ENCODE results near the gene EVI5. TPM values are rescaled to one million over a fixed set of nuclear protein-coding genes. Genes with fewer than 3 reads are reported as not detected.
"Not testable (repeated sequence)": the region's sequence is repeated elsewhere in the genome, so short reads cannot be mapped to it uniquely, and the experiment has no call there.

EVI5 gene
- total RNA-seq, 1 donor from 2014 or later: 20.0 TPM

- ATAC-seq: no peak
- no peak for DNase-seq (ENCODE audit: missing footprints)
- intact Hi-C loops (cut with DNase I): no loop called here
Measured at GRCh38 chr1:92711473-92712165, 73.3 kb downstream of the EVI5 start.

GRCh38 chr1:92709738-92710137 lies 75.2 kb downstream of the EVI5 start:
- ATAC-seq (no peak), DNase-seq (ENCODE audit: missing footprints) (no peak)
- intact Hi-C loops (cut with DNase I): no loop called here

- ATAC-seq: no peak
- intact Hi-C loops (cut with DNase I): no loop called here
Measured at GRCh38 chr1:92708368-92708950, 76.4 kb downstream of the EVI5 start.

GRCh38 chr1:92707709-92708108 lies 77.2 kb downstream of the EVI5 start:
- DNase-seq (ENCODE audit: missing footprints) (no peak), ATAC-seq (no peak)
- intact Hi-C loops (cut with DNase I): no loop called here

More at GRCh38 chr1:92708368-92708950, 76.4 kb downstream of the EVI5 start:
- DNase-seq (ENCODE audit: missing footprints): no peak

DNA sequence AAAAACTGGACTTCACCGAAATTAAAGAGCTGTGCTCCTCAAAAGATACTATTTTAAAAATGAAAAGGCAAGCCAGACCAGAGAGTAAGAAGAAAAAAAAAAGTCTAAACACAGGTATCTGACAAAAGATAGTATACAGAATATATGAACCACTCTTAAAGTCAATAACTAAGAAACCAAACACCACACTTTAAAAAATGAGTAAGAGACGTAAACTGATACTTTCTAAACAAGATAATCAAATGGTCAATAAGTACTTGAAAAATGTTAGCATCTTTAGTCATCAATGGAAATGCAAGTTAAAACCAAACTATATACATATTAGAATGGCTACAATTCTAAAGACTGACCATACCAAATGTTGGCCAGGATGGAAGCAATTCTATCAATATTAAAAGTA lies 77.6 kb downstream of the EVI5 start:
- DNase-seq (ENCODE audit: missing footprints) (no peak), ATAC-seq (no peak)
- intact Hi-C loops (cut with DNase I): no loop called here

DNA sequence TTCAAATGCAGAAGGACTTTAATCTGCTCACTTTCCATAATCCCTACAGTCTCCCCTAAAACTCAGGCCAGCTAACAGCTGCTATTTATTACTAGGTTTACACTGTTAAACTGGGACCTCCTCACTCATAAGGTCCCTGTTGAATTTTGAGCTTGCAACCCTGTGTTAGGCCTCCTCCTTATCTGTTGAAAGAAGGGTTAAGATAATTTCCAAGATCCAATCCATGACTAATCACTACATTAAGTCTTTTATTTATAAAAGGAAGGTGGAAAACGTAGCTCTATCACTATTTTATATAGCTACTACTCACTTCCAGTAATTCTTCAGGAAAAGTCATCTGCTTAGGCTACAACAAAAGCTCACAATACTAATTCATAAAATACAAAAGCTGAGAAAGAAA lies 79.5 kb downstream of the EVI5 start:
- intact Hi-C loops (cut with DNase I): no loop called here
- ATAC-seq: no peak
- no peak for DNase-seq (ENCODE audit: missing footprints)

DNA sequence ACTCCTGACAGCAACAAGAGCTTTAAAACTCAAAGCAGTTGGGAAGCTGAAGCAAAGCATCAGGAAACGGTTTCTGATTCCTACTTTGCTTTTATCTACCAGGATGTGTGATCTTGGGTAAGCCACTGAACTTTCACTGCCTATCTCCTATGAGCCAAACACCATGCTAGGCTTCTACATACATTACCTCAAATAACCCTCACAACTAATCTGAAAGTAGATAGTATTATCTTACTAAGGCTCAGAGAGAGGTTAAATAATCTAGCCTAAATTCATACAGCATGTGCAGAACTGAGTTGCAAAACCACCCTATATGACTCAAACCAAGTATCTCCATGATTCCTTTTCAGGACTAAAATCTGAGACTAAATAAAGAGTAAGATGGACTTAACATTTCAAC lies 83.8 kb downstream of the EVI5 start:
- intact Hi-C loops (cut with DNase I): no loop called here
- DNase-seq (ENCODE audit: missing footprints): no peak
- no peak for ATAC-seq

DNA sequence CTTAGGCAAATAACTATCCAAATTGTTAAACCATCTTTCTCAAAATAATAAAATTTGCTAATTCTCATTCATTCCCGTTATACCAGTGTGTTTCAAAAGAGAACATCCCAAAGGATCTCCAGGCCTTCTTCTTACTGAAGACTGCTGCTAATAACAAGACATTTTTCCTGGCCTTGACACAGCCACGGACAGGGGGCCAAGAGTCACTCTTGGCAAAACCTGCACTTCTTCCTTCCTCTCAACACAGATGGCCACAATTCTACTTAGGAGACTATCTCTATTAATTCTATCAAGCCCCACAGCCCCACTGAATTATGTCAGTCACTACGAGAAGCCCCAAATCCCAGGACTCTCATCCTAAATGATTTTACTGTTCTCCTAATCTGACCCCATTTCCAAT lies 86.0 kb downstream of the EVI5 start:
- DNase-seq (ENCODE audit: missing footprints) (no peak), ATAC-seq (peak; percentile 80)
- intact Hi-C loops (cut with DNase I): loop anchor here (2.0 kb wide), 1 partner anchor 20 kb away; no protein-coding TSS in a partner anchor

GRCh38 chr1:92695104-92695503 lies 89.8 kb downstream of the EVI5 start:
- no peak for DNase-seq (ENCODE audit: missing footprints)
- intact Hi-C loops (cut with DNase I): no loop called here
- no peak for ATAC-seq

DNA sequence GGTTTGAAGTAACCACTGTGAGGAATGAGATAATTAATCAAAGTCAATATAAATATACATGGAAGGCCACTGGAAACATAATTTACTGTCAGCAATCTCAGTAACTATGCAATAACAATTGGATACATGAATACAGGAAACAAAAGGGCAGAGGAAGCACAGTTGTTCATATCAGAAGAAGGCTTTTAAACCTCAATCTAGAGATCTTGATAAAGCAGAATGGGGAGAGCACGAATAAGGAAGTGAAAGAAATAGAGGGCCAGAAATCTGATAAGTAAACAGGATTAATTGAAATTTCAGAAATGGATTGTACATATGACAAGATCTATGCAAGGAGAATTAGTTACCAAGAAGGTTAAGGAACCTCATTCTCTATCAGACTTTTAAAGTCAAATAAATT lies 93.0 kb downstream of the EVI5 start:
- intact Hi-C loops (cut with DNase I): no loop called here
- ATAC-seq (no peak), DNase-seq (ENCODE audit: missing footprints) (no peak)

GRCh38 chr1:92690212-92690906 lies 94.5 kb downstream of the EVI5 start:
- DNase-seq (ENCODE audit: missing footprints): no peak
- no peak for ATAC-seq
- intact Hi-C loops (cut with DNase I): no loop called here

GRCh38 chr1:92679980-92680379 lies 104.9 kb downstream of the EVI5 start:
- DNase-seq (ENCODE audit: missing footprints) (no peak), ATAC-seq (no peak)
- intact Hi-C loops (cut with DNase I): no loop called here

DNA sequence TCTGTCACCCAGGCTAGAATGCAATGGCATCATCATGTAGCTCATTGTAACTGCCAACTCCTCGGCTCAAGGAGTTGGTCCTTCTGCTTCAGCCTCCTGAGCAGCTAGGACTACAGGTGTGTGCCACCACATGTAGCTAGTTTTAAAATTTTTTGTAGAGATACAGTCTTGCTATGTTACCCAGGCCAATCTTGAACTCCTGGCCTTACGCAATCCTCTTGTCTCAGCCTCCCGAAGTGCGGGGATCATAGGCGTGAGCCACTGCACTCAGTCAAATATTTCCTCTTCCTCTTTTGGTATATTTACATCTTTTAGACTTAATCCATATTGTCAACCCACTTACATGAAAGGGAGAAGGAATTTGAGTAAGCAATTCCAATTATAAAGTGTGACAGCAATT lies 121.1 kb downstream of the EVI5 start:
- DNase-seq (ENCODE audit: missing footprints) (no peak), ATAC-seq (no peak)
- intact Hi-C loops (cut with DNase I): no loop called here

- ATAC-seq (no peak), DNase-seq (ENCODE audit: missing footprints) (no peak)
- intact Hi-C loops (cut with DNase I): no loop called here
Measured at GRCh38 chr1:92662048-92662447, 122.9 kb downstream of the EVI5 start.

DNA sequence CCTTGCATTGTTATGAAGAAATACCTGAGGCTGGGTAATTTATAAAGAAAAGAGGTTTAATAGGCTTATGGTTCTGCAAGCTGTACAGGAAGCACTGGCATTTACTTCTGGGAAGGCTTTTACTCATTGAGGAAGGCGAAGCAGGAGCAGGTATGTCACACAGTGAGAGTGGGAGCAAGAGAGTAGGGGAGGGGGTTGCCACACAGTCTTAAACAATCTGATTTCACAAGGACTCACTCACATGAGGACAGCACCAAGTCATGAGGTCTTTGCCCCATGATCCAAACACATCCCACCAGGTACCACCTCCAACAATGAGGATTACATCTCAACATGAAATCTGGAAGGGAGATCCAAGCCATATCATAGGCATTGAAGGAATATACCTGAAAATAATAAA lies 127.2 kb downstream of the EVI5 start:
- intact Hi-C loops (cut with DNase I): no loop called here
- no peak for ATAC-seq

GRCh38 chr1:92655197-92655801 lies 129.6 kb downstream of the EVI5 start:
- no peak for ATAC-seq
- intact Hi-C loops (cut with DNase I): no loop called here

More for the DNA sequence above, 127.2 kb downstream of the EVI5 start:
- DNase-seq (ENCODE audit: missing footprints): no peak

GRCh38 chr1:92653605-92654381 lies 131.1 kb downstream of the EVI5 start:
- DNase-seq (ENCODE audit: missing footprints): no peak
- ATAC-seq: no peak
- intact Hi-C loops (cut with DNase I): no loop called here

More at GRCh38 chr1:92655197-92655801, 129.6 kb downstream of the EVI5 start:
- no peak for DNase-seq (ENCODE audit: missing footprints)

GRCh38 chr1:92640686-92641085 lies 144.2 kb downstream of the EVI5 start:
- ATAC-seq; DNase-seq (ENCODE audit: missing footprints); intact Hi-C loops (cut with DNase I): not testable (repeated sequence)

GRCh38 chr1:92638498-92638897 lies 146.4 kb downstream of the EVI5 start:
- no peak for DNase-seq (ENCODE audit: missing footprints)
- no peak for ATAC-seq
- intact Hi-C loops (cut with DNase I): no loop called here
